ENCODE measurements around the gene CACNA1G.

The CACNA1G gene

DNA sequence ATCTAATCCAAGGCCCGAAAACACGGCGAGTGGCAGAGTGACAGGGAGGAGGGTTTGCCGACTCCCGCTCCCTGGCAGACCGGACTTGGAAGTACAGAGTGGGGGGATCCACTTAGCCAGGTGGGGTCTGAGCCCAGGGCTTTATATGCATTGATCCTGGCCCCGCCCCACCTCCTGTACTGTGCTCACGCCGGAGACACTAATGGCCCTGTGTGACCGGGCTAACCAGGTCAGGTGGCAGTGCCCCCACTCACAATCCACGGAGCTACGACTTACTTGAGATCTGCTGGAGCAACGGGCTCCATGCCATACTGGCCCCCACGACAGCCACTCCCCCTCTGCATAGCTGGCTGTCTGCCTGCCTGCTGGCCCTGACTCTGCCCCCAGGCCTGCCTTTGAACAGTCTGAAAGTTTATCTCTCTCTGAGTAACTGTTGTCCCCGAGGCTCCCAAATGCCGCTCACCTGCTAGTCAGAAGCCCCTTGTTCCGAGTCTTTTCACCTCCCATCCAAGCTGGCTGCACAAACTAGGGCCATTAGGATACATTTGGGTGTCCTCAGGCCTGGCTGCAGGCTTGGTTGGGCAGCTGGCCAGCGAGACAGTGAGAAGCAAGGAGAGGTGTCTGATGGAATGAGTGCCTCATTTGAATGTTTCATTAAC, 28.0 kb downstream of the CACNA1G start:
- DNase-seq (ENCODE audit: low read depth in 2 of 2), result no peak

DNA sequence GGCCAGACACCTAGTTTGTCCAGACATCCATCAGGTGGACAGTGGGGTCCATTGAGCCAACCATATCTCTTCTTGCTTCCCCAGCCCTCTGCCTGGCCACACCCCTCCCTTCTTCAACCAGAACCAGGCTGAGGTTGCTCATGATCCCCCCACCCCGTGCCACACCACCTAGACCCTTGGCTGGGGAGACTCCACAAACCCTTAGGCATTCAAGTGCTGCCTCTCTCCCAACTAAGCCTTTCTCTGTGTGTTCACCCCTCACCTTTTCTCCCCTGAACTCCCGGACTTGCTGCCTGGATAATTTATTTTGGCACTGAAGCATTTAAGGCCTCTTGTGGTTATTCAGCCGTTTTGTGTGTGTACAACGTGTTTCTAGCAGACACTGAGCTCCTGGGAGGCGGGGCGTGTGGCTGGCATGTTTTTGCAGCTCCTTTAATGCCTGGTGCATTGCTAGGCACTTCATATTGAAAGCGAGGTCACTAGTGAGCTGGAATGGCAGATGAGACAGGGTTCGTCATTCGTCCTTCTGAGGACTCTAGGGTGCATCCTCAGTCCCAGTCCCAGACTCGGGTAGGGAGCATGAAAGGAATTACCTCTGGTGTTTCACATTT, 28.7 kb downstream of the CACNA1G start:
- no peak for DNase-seq (ENCODE audit: low read depth in 2 of 2)

DNA sequence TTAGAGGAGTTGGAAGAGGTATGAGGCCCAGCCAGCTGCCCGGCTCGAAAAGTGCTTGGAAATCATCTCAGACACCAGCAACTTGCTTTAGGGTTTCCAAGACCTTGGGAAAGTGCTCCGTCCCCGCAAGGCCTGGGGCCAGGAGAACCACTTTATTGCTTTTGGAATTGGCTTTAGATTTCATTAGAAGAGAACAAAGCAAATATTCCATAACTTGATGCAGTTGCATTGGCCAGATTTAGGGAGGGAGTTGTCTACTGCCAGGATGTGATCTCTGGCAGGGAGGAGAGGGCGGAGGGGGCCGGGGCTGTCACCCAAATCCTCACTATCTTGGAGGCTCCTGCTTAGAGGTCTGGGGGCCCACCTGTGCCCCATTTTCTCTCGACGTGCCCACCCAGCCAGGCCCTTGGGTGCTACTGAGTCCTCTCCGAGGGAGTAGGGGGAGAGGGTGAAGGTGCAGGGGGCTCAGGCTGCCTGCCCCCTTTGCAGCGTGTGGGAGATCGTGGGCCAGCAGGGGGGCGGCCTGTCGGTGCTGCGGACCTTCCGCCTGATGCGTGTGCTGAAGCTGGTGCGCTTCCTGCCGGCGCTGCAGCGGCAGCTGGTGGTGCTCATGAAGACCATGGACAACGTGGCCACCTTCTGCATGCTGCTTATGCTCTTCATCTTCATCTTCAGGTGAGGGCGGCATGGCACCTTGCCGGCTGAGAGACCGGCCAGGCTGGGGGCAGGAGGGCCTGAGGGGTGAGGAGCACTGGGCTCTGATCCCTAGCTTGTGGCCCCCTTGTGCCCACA, 30.6 kb downstream of the CACNA1G start:
- DNase-seq (ENCODE audit: low read depth in 2 of 2), result no peak

GRCh38 chr17:50593321-50593720, 32.8 kb downstream of the CACNA1G start:
- no peak for DNase-seq (ENCODE audit: low read depth in 2 of 2)

GRCh38 chr17:50594128-50594823, 33.8 kb downstream of the CACNA1G start:
- DNase-seq (ENCODE audit: low read depth in 2 of 2), result no peak

DNA sequence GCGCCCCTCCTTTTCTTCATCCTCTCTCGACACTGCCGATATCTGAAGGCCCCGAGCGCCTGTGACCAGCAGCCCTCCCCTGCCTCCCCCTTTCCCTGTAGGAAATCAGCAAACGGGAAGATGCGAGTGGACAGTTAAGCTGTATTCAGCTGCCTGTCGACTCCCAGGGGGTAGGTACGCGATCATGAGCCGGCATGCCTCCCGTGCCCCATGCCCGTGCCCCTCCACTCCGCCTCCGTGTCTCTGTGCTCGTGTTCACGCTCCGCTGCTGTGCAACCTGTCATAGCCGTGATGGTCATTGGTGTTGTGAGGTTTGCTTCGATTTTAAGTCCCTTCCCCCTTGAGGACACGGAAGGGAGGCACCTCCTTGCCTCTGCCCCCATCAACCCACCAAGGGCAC, 34.4 kb downstream of the CACNA1G start:
- no peak for DNase-seq (ENCODE audit: low read depth in 2 of 2)

GRCh38 chr17:50596191-50597037, 35.9 kb downstream of the CACNA1G start:
- no peak for DNase-seq (ENCODE audit: low read depth in 2 of 2)

- no peak for DNase-seq (ENCODE audit: low read depth in 2 of 2)
Observed at GRCh38 chr17:50598487-50598886, 38.0 kb downstream of the CACNA1G start.

DNA sequence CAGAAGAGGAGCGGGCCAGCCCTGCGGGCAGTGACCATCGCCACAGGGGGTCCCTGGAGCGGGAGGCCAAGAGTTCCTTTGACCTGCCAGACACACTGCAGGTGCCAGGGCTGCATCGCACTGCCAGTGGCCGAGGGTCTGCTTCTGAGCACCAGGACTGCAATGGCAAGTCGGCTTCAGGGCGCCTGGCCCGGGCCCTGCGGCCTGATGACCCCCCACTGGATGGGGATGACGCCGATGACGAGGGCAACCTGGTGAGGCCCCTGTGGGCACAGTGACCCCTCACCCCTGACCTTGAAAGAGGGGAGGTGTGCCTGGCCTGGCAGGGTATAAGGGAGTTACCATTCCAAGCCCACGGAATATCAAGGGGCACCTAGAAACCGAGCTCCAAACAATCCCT, 39.1 kb downstream of the CACNA1G start:
- DNase-seq (ENCODE audit: low read depth in 2 of 2), result no peak

DNA sequence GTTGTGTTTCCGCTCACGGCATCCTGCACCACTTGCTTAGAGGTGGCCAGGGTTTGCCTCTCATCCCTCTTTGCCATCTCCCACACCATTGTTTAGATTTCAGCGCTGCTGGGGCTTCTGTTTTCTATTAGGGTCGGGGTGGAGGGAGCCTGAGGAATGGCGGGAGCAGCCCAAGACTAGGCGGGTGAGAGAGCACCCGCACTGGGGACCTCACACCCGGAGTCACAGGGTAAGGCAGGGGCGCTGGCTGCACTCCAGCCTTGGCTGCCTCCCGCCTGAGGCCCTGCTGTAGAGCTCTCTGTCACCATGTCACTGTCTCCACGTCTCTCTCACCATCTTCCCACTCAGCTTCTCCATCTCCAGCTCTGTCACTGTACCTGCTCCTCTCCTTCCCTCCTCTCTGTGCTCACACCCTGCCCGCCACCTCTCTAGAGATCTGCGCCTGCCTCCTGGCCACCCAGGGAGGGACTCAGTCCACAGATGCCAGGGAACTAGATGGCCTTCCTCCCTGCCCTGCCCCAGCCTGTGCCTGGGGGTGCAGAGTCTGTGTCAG, 41.4 kb downstream of the CACNA1G start:
- DNase-seq (ENCODE audit: low read depth in 2 of 2), result no peak

GRCh38 chr17:50602836-50603235, 42.3 kb downstream of the CACNA1G start:
- DNase-seq (ENCODE audit: low read depth in 2 of 2), result no peak

DNA sequence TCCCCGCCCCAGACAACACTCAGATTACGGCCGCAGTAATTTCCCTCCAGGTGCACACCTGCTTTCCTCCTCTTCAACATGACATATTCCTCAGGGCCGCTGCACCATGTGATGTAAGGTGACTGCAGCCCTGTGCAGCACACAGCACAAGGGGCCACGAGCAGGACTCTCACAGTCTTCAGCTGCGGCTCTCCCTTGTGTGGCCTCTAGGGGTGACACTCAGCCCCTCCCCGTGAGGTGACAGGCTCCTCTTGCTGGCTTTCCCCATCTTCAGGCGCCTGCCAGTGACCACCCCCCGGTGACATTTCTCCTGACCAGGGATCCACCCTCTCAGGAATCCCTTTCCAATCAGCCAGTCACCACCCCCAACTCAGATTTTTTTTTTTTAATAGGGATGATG, 42.8 kb downstream of the CACNA1G start:
- no peak for DNase-seq (ENCODE audit: low read depth in 2 of 2)

DNA sequence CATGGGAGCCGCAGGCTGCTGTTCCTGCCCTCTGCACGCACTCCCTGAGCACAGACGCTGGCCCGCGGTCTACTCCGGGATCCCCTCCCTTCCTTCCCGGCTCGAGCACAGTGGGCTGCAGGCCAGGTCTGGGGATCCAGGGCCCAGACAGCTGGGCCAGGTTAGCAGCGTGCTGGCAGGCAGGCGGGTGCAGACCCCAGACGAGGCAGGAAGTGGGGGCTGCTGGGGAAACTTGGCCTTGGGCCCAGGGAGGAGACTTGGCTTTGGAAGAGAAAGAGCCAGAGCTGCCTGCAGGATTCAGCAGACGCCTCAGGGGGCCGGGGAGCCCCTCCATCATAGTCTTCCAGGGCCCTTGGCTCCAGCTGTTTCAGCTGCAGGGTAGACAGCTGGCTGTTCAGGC, 44.0 kb downstream of the CACNA1G start:
- no peak for DNase-seq (ENCODE audit: low read depth in 2 of 2)

DNA sequence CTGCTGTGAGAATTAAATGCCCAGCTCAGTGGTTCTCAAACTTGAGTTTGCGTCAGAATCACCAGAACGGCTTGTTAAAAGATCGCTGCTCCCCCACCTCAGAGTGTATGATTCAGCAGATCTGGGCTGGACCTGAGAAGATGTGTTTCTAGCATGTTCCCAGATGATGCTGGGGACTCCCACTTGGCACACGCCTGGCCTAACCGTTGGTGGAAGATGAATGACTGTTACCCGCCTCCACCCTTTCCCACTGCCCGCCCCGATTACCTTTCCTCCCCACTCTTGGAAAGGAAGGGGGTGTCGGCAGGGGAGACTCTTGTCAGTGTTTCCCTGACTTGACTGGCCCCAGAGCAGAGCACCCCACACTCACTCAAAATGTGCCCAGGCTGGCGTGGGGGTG, 44.9 kb downstream of the CACNA1G start:
- DNase-seq (ENCODE audit: low read depth in 2 of 2), result no peak

DNA sequence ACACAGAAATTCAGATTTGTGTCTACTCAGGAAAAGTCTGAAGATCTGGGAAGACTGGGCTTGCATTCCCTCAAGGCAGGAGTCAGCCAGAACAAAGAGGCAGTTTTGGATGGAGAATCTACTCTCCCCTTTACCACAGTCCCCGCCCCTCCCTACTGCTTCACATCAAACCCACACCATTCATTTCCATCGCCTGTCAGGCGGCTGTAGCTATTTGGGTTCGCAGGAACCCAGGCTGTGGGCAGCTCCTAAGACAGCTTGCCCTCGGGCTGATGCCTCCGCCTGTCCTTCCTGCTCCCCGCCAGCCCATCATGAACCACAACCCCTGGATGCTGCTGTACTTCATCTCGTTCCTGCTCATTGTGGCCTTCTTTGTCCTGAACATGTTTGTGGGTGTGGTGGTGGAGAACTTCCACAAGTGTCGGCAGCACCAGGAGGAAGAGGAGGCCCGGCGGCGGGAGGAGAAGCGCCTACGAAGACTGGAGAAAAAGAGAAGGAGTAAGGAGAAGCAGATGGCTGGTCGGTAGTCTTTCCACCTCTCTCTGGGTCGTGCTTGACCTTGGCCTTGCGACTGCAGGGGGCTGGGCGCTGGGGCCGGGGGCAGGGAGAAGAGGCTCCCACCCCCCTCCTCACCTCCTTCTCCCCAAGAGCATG, 47.1 kb downstream of the CACNA1G start:
- no peak for DNase-seq (ENCODE audit: low read depth in 2 of 2)

GRCh38 chr17:50608700-50609379, 48.3 kb downstream of the CACNA1G start:
- no peak for DNase-seq (ENCODE audit: low read depth in 2 of 2)

DNA sequence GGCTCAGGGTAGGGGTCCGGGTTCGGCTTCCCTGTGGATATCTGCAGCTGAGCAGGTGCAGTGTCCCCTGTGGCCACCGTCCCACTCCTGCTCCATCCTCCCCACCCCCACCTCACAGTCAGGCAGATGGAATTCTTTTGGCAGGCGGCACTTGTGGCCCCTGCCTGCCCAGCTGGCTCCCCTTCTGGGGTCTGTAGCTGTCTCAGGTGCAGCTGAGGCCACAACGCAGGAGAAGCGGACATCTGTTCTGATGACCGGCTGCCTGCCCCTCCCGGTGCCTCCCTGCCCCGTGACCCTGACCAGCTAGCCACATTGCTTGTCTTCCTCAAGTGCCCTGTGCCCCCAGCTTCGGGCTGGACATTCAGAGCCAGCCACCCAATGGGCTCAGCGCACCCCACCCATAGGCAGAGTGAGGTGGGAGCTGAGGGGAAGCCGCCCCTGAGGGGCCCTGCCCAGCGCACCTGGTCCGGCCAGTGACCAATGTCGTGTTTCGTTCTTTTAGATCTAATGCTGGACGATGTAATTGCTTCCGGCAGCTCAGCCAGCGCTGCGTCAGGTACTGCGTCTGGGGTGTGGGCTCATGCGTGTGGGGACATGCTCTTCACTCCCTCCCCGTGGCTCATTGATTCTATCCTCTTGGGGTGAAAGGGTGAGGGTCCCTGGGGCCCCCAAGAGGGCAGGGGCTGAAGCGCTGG, 49.0 kb downstream of the CACNA1G start:
- DNase-seq (ENCODE audit: low read depth in 2 of 2), result no peak

DNA sequence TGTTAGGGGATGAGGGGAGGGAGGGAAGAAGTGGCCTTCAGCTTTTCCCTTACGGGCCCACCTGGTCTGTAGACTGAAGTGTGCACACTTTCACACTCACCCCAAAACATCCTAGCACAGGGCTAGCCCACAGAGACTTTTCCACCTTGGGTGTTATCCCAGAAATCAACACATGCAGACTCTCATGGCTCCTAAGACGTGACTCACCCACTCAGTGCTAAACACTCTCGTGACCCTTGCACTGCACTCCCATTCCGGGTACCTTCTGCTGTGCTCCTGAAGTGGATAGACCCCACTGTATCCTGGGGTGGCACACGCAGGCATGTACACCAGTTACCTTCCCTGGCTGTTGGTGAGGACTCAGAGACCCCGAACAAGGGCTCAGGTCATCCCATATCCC, 51.1 kb downstream of the CACNA1G start:
- DNase-seq (ENCODE audit: low read depth in 2 of 2), result no peak

DNA sequence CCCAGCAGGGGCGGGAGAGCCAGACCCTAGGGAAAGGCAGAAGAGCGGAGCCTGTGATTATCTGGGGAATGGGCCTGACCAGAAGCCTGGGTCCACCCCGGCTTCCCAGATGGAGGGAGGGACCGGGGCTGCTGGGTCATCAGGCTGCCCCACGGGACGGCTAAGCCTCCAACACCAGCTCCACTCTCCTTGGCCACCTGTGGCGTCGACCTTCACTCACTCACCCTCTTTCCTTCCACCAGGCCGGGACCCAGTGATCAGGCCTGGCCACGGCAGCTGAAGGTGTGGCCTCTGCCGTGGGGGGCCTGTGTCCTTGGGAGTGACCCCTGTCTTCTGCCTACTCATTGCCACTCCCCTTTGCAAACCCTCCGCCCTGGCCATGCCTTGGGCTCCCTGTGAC, 51.8 kb downstream of the CACNA1G start:
- DNase-seq (ENCODE audit: low read depth in 2 of 2), result no peak

Measured in stimulated activated CD8-positive, alpha-beta memory T cell treated with anti-CD3 and anti-CD28 coated beads, Interleukin-15, amount 100 ng/mL, for 48 hours (primary cell).